ENCODE data around the gene COLEC11. TPM values are rescaled to one million over a fixed set of nuclear protein-coding genes. Genes with fewer than 3 reads are reported as not detected.
A peak's percentile ranks its signal among the peaks of the same experiment; 100 is the strongest.
"Not testable (repeated sequence)": the region's sequence is repeated elsewhere in the genome, so short reads cannot be mapped to it uniquely, and the experiment has no call there.

The COLEC11 gene
- total RNA-seq, 2 experiments from 2014 or later: 0.31 TPM; not detected in 1

DNA sequence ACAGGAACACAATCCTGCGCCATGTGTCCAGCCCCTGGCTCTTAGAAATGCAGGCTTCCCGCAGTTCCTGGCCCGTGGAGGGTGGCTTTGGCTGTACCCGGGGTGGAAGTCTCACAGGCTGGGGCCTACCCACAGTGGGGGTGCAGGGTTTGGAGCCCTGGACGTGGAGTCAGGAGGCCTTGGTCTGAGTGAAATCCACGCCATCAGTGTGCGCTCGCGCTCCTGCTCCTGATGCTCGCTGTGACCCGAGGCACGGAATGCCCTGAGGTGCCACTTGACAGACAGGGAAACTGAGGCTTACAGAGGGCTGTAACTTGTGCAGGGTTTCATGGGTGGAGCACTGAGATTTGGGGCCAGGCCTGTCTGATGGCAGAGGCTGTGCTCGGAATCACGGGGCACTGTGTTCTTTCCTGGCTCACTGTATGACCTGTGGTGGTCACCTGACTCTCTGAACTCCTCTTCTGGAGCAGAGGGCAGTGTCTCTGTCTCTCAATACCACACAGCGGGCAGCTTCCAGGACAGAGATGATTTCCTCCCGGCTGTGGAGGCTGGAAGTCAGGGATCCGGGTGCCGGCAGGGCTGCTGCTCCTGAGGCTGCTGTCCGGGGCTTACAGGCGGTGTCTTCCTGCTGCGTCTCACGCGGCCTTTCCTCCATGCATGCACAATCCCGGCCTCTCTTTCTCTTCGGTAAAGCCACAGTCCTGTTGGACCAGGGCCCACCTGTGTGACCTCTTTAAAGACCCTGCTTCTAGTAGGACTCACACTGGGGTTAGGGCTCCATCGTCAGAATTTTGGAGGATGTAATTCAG, 37.1 kb downstream of the COLEC11 start:
- no peaks in the 10 kb centered on the region for H3K4me1 Mint-ChIP-seq (ENCODE audit: low read depth)
- DNase-seq: peak; percentile 4
- CTCF ChIA-PET: no interaction called here
- H3K36me3 Mint-ChIP-seq: no peaks in the 10 kb centered on the region
- POLR2A ChIA-PET: no interaction called here
- H3K4me3 Mint-ChIP-seq: no peak overlapping the region
- H3K9me3 Mint-ChIP-seq: no peaks in the 10 kb centered on the region
- peaks cover 6% of the 10 kb centered on the region for H3K27me3 Mint-ChIP-seq
- no peak overlapping the region for H3K27ac Mint-ChIP-seq
- intact Hi-C loops (cut with micrococcal nuclease): no loop called here

DNA sequence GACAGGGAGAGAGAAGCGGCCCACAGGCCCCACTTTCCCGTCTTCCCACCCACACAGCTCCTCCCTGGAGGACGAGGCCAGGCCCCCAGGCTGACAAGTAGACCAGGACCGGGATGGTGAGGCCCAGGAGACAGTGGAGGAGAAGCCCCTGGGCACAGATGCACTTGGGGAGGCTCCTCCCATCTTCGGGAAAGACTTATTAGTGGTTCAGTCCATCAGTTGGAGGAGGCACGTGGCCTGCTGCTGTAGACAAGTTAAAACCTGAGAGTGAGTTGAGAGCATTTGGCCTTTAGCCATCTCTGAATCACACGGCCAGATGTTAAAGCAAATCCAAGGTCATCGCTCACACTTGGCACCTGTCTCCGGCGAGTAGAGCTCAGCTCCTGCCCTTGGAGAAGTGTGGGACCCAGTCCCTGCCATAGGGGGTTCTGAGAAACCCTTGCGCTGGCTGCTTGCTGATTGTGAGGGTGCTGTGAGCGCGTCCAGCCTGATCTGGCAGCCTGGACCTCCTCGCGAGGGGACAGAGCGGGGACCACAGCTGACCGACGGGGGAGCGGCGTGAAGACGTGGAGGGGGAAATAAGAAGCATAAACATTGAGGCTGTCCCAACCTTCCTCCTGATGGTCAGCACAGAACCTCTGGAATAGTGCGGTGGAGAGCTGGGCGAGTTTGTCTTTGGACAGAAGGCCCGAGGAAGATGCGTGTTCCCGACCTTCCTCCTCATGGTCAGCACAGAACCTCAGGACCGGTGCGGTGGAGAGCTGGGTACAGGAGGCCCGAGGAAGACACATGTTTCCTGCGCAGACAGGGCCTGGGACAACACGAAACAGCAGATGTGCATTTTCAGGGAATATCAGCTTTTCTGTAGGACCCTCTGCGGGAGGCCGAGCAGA, 38.4 kb downstream of the COLEC11 start:
- Mint-ChIP-seq H3K9me3 (no peaks in the 10 kb centered on the region), H3K4me3 (no peak overlapping the region), H3K27me3 (peaks cover 4% of the 10 kb centered on the region), H3K27ac (no peak overlapping the region), H3K36me3 (no peaks in the 10 kb centered on the region), H3K4me1 (ENCODE audit: low read depth) (no peaks in the 10 kb centered on the region)
- ChIA-PET CTCF (no interaction called here), POLR2A (no interaction called here)
- intact Hi-C loops (cut with micrococcal nuclease): no loop called here
- DNase-seq: peak; percentile 5

DNA sequence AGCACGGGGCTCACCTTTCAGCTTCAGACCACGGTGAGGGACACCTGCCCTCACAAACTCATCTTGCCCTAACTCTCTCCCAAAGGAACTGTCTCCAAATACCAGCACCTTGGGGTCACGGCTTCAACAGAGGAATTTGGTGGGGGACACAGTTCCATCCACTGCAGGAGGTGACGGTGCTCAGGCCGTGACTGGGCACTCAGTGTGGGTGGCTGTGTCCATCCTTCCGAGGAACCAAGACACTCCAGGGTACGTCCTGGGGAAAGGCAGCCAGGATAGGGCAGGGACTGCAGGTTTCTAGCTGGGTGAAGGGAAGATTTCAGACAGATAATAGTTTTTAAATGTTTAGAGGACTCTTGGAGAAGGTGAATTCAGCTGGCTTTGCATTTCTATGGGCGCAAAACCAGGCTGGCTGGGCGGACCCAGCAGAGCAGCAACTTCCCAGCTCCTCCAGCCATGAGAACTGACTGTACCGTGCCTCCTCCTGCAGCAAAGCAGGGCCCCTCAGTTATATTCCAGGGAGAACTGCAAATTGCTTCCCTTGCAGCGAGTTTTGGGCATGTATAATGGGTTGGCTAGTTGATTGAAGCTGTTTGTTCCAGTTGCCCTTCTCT, 39.2 kb downstream of the COLEC11 start:
- intact Hi-C loops (cut with micrococcal nuclease): no loop called here
- Mint-ChIP-seq H3K4me1 (ENCODE audit: low read depth) (no peaks in the 10 kb centered on the region), H3K27ac (no peak overlapping the region), H3K27me3 (peaks cover 4% of the 10 kb centered on the region), H3K36me3 (no peaks in the 10 kb centered on the region), H3K9me3 (no peaks in the 10 kb centered on the region), H3K4me3 (no peak overlapping the region)
- ChIA-PET CTCF (no interaction called here), POLR2A (interaction anchor here (0.6 kb wide), 1 partner anchor 30 kb away, joined by 4 read pairs; no protein-coding TSS in a partner anchor)
- peak; percentile 2 for DNase-seq

DNA sequence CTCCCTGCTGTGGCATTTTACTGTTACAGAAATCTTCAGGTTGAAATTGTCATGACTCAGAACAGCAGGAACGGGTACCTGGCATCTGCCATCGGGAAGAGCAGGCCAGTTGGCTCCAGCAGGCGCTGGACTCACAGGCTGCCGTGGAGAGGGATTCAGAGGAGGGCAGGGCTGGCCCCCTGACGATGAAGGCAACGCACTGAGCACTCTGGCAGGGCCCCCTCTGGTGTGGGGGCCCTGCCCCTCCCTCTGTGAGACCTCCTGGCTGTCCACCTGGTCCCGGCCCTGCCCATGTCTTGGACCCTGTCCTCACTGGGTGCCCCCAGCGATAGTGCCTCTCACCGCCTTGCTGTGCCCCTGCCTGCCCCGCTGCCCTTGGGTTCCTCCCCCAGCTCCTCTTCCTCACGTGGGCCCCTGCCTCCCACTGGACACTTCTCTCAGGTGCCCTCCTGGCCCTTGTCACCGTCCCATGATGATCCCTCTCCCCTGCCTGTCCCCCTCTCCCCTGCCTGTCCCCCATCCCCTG, 39.7 kb downstream of the COLEC11 start:
- no peaks in the 10 kb centered on the region for H3K36me3 Mint-ChIP-seq
- H3K4me1 Mint-ChIP-seq (ENCODE audit: low read depth): no peaks in the 10 kb centered on the region
- H3K27me3 Mint-ChIP-seq: peaks cover 4% of the 10 kb centered on the region
- no peak for DNase-seq
- no peak overlapping the region for H3K27ac Mint-ChIP-seq
- intact Hi-C loops (cut with micrococcal nuclease): no loop called here
- POLR2A ChIA-PET: interaction anchor here (0.6 kb wide), 1 partner anchor 30 kb away, joined by 4 read pairs; no protein-coding TSS in a partner anchor
- no peaks in the 10 kb centered on the region for H3K9me3 Mint-ChIP-seq
- no peak overlapping the region for H3K4me3 Mint-ChIP-seq
- CTCF ChIA-PET: no interaction called here

DNA sequence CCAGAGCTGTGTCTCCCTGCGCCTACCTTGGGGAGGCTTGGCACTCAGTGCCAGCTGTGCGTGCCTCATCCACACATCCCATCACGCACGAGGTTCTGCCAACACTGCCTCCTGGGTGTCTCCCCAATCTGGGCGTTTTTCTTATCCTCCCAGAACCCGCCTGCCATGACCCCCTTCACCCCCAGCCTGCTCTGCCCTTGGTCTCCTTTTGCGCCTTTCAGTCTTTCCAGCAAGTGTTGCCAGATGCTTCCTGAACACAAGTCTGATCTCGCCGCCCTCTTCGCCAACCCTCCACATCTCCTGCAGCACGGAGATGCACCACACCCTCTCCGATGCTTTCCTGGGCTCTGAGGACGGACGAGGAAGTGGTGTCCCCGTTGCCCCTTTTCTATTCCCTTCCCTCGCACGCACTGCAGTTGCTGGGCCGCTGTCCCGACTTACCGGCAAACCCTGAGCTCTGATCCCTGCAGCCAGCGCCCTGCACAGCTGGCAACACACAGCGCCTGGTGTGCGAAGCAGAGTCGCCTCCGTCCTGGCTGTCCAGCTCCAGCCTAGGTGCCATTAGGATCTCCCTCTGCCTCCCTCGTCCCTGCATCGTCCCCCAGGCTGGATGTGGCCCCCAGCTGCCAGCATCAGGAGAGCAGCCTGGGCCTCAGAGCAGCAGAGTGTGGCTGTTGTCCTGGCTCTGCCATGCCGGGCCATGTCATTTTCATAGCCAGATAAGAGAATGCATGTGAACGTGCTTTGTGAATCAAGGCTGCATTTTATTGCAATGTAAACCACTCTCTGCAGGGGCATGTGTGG, 40.5 kb downstream of the COLEC11 start:
- POLR2A ChIA-PET: no interaction called here
- intact Hi-C loops (cut with micrococcal nuclease): no loop called here

DNA sequence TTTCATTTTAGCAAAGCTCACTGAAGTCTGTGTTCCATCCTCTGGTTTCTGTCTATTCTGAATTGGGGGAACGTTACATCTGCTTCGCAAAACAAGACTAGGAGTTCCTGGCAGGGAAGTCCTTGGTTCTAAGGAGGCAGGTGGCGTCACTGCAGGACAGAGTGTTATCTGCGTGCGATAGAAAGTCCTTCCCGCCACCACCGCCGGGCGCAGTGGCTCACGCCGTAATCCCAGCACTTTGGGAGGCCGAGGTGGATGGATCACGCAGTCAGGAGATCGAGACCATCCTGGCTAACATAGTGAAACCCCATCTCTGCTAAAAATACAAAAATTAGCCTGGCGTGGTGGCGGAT, 41.0 kb downstream of the COLEC11 start:
- POLR2A ChIA-PET; H3K27ac Mint-ChIP-seq; H3K4me1 Mint-ChIP-seq (ENCODE audit: low read depth); H3K4me3 Mint-ChIP-seq; H3K36me3 Mint-ChIP-seq; intact Hi-C loops (cut with micrococcal nuclease); CTCF ChIA-PET; H3K27me3 Mint-ChIP-seq; DNase-seq; H3K9me3 Mint-ChIP-seq: not testable (repeated sequence)

More for the DNA sequence above, 40.5 kb downstream of the COLEC11 start:
- Mint-ChIP-seq H3K4me1 (ENCODE audit: low read depth) (no peaks in the 10 kb centered on the region), H3K27ac (no peak overlapping the region), H3K9me3 (no peaks in the 10 kb centered on the region), H3K36me3 (no peaks in the 10 kb centered on the region), H3K4me3 (no peak overlapping the region), H3K27me3 (peaks cover 4% of the 10 kb centered on the region)
- CTCF ChIA-PET: no interaction called here
- no peak for DNase-seq

DNA sequence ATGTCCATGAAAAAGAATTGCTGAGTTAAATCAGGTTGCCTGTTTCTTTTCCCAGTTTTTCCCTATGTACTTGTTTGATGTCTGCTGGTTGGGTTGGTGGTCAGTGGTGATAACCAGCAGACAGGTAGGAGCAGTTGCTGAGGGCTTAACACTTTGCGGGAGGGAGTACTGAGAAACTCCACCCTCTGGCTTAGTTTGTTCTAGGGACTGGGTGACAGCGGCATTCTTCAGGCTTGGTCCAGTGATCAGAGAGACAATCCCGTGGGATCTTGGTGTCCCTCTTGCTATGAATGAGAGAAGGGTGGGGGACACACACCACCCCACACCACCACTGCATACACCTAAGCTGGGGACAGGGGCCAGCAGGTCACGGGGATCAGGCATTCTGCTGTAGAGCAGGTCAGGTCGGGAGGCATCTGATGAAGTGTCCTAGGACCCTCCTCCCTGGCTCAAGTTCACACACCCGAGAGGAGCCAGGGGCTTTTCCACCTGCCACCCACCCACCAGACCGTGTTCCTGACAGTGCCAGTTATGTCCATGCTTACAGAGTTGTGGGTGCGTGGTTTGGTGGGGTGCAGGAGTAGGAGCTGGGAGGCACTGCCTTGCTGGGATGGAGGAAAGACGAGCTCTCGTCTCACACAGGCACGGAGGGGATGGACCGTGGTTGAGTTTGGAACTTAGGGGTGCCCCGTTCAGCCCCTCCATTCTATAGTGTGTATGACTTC, 41.8 kb downstream of the COLEC11 start:
- Mint-ChIP-seq H3K27ac (no peak overlapping the region), H3K36me3 (no peaks in the 10 kb centered on the region), H3K4me1 (ENCODE audit: low read depth) (no peaks in the 10 kb centered on the region), H3K27me3 (peaks cover 4% of the 10 kb centered on the region), H3K4me3 (no peak overlapping the region), H3K9me3 (no peaks in the 10 kb centered on the region)
- CTCF ChIA-PET: no interaction called here
- POLR2A ChIA-PET: no interaction called here
- no peak for DNase-seq
- intact Hi-C loops (cut with micrococcal nuclease): no loop called here

DNA sequence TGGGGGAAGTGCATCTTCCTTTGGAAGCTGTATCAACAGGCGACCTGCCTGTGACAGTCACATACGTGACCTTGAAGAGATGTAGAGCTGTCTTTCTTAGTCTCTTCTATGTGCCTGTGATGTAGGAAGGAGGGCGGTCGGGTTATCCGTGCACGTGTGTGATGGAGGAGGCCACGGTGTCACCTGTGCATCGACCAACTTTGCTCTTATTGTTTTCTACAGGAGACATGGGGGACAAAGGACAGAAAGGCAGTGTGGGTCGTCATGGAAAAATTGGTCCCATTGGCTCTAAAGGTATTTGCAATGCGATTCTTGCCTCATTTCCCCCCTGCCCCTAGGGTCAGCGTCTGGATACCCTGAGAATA, 42.4 kb downstream of the COLEC11 start:
- H3K4me3 Mint-ChIP-seq: no peak overlapping the region
- intact Hi-C loops (cut with micrococcal nuclease): no loop called here

DNA sequence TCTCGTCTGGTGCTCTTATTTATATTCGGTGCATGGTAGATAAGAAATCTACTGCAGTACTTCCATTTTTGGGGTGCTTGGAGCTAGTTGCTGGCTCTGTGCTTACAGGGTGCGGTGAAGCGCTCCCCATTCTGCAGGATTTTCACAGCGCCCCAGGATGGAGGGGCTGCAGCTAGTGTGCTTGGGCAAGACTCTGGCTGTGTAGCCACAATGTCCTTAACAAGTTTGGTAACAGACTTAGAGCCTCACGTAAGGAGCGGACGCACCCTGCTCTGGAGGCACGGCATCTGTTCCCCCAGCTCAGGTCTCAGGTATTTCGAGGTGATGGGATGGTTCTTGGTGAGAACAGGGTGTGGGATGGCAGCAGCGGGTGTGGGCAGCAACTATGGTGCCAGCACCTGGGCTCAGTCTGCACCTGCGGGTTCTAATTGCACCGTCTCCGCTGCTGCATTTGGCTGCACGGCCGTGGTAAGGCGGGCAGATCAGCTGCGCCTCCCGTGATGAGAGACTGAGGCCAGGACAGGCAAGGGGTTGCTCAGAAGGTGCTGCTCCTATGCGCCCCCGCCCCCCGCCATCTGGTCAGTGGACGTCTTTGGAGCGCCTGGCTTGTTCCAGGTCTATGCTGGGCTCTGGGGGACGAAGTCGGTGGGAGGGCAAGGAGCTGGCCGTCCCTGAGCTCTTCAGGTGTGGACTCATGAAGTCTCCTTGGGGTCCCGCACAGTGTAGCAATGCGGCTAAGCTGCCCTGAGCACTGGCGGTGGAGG, 43.0 kb downstream of the COLEC11 start:
- Mint-ChIP-seq H3K9me3 (no peaks in the 10 kb centered on the region), H3K36me3 (no peaks in the 10 kb centered on the region), H3K27me3 (peaks cover 4% of the 10 kb centered on the region), H3K27ac (no peak overlapping the region), H3K4me3 (no peak overlapping the region), H3K4me1 (ENCODE audit: low read depth) (no peaks in the 10 kb centered on the region)
- no peak for DNase-seq
- POLR2A ChIA-PET: no interaction called here
- CTCF ChIA-PET: no interaction called here
- intact Hi-C loops (cut with micrococcal nuclease): no loop called here

More for the DNA sequence above, 42.4 kb downstream of the COLEC11 start:
- no peaks in the 10 kb centered on the region for H3K36me3 Mint-ChIP-seq
- peaks cover 4% of the 10 kb centered on the region for H3K27me3 Mint-ChIP-seq
- H3K27ac Mint-ChIP-seq: no peak overlapping the region
- no peaks in the 10 kb centered on the region for H3K9me3 Mint-ChIP-seq
- no peak for DNase-seq
- ChIA-PET CTCF (no interaction called here), POLR2A (no interaction called here)
- H3K4me1 Mint-ChIP-seq (ENCODE audit: low read depth): no peaks in the 10 kb centered on the region

DNA sequence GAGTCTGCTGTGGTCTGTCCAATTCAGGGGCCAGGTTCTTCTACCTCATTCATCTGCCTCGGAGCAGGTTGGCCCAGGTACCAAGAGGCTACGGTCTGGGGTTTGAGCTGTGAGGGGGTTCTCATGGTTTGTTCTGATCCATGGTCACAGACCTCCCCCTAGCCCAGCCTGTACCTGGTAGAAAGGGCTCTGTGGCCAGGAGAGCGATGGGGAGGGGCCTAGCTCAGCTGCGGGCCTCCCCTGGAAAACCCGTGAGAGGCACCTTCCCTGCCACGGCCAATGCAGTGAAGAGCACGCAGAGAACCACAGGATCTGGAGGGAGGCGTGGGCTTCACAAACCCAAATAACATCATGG, 43.5 kb downstream of the COLEC11 start:
- no peak for DNase-seq
- Mint-ChIP-seq H3K27me3 (peaks cover 4% of the 10 kb centered on the region), H3K4me1 (ENCODE audit: low read depth) (no peaks in the 10 kb centered on the region), H3K27ac (no peak overlapping the region), H3K36me3 (no peaks in the 10 kb centered on the region), H3K4me3 (no peak overlapping the region), H3K9me3 (no peaks in the 10 kb centered on the region)
- POLR2A ChIA-PET: no interaction called here
- intact Hi-C loops (cut with micrococcal nuclease): no loop called here
- CTCF ChIA-PET: no interaction called here

DNA sequence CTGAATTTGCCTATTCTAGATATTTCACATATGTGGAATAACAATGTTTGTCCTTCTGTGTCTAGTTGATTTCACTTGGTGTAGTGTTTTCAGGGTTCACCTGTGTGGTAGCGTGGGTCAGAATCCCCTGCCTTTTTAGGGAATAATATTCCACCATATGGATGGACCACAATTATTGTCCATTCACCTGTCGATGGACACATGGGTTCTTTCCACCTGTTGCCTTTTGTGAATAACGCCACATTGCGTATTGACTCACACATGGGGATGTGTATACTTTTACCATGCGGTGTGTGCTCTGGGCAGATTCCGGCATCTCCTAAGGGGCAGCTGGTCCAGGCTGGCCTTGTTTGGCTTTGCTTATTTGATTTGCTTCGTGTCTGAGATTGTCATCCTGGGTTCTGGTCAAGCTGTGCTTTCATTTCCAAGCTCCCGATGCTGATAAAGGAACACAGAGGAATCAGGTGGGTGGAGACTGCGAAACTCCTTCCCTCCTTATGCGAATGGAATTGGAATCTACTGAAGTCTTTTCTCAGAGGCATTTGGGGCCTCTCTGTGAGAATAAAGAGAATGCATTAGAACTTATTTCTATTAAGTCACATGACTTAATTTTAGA, 44.2 kb downstream of the COLEC11 start:
- no peak overlapping the region for H3K4me3 Mint-ChIP-seq
- no peaks in the 10 kb centered on the region for H3K36me3 Mint-ChIP-seq
- H3K27ac Mint-ChIP-seq: no peak overlapping the region
- POLR2A ChIA-PET: no interaction called here
- peaks cover 4% of the 10 kb centered on the region for H3K27me3 Mint-ChIP-seq
- intact Hi-C loops (cut with micrococcal nuclease): no loop called here
- no peak for DNase-seq
- CTCF ChIA-PET: no interaction called here
- no peaks in the 10 kb centered on the region for H3K4me1 Mint-ChIP-seq (ENCODE audit: low read depth)
- no peaks in the 10 kb centered on the region for H3K9me3 Mint-ChIP-seq

Data from activated CD4-positive, alpha-beta memory T cell treated with anti-CD3 and anti-CD28 coated beads for 36 hours (primary cell).